Measurements from ENCODE around the gene RBFOX1.

The RBFOX1 gene

GRCh38 chr16:7532534-7532933 lies 199.9 kb downstream of the RBFOX1 start:
- no peak for DNase-seq

- no peak for DNase-seq
These were observed 202.1 kb downstream of the RBFOX1 start for GRCh38 chr16:7534749-7535148.

GRCh38 chr16:7541026-7541425 lies 208.4 kb downstream of the RBFOX1 start:
- DNase-seq, result no peak

GRCh38 chr16:7545251-7545650 lies 212.6 kb downstream of the RBFOX1 start:
- peak; percentile 4 for DNase-seq

- DNase-seq, result no peak
These were observed 214.3 kb downstream of the RBFOX1 start for GRCh38 chr16:7546948-7547347.

- DNase-seq, result no peak
These were observed 215.1 kb downstream of the RBFOX1 start for GRCh38 chr16:7547736-7548135.

GRCh38 chr16:7548796-7549318 lies 216.2 kb downstream of the RBFOX1 start:
- DNase-seq, result no peak

- DNase-seq, result no peak
These were observed 217.5 kb downstream of the RBFOX1 start for GRCh38 chr16:7550096-7550495.

GRCh38 chr16:7555459-7555858 lies 222.8 kb downstream of the RBFOX1 start:
- no peak for DNase-seq

- DNase-seq, result no peak
These were observed 229.3 kb downstream of the RBFOX1 start for GRCh38 chr16:7561908-7562405.

GRCh38 chr16:7566360-7566759 lies 233.7 kb downstream of the RBFOX1 start:
- no peak for DNase-seq

- no peak for DNase-seq
These were observed 238.7 kb downstream of the RBFOX1 start for GRCh38 chr16:7571366-7571765.

- no peak for DNase-seq
These were observed 244.9 kb downstream of the RBFOX1 start for GRCh38 chr16:7577588-7577987.

GRCh38 chr16:7579454-7579853 lies 246.8 kb downstream of the RBFOX1 start:
- DNase-seq, result no peak

GRCh38 chr16:7581175-7581574 lies 248.5 kb downstream of the RBFOX1 start:
- DNase-seq, result no peak

- no peak for DNase-seq
These were observed 250.8 kb downstream of the RBFOX1 start for GRCh38 chr16:7583396-7583795.

GRCh38 chr16:7584561-7584960 lies 251.9 kb downstream of the RBFOX1 start:
- DNase-seq, result no peak

GRCh38 chr16:7585705-7586104 lies 253.1 kb downstream of the RBFOX1 start:
- DNase-seq, result no peak

GRCh38 chr16:7590934-7591333 lies 258.3 kb downstream of the RBFOX1 start:
- no peak for DNase-seq

- no peak for DNase-seq
These were observed 263.7 kb downstream of the RBFOX1 start for GRCh38 chr16:7596308-7596707.

GRCh38 chr16:7597677-7598076 lies 265.0 kb downstream of the RBFOX1 start:
- DNase-seq, result no peak

GRCh38 chr16:7601100-7601499 lies 268.5 kb downstream of the RBFOX1 start:
- no peak for DNase-seq

- DNase-seq, result no peak
These were observed 269.8 kb downstream of the RBFOX1 start for GRCh38 chr16:7602291-7602950.

GRCh38 chr16:7605812-7606211 lies 273.2 kb downstream of the RBFOX1 start:
- no peak for DNase-seq

Measured in right kidney (tissue), 1 donor.